BLaER1 (cell line): ENCODE results near the gene TP53TG5.
A peak's percentile ranks its signal among the peaks of the same experiment; 100 is the strongest.
"Not testable (repeated sequence)": the region's sequence is repeated elsewhere in the genome, so short reads cannot be mapped to it uniquely, and the experiment has no call there.

Experiments used
- H3K27ac ChIP-seq: shearing (Covaris generic); formaldehyde crosslinking; 2 replicates; pipeline ENCODE4 v1.8.1; 2022
- H3K27me3 ChIP-seq: shearing (Covaris generic); formaldehyde crosslinking; 2 replicates; pipeline ENCODE4 v1.8.1; 2022
- H3K36me3 ChIP-seq: shearing (Covaris generic); formaldehyde crosslinking; 2 replicates; pipeline ENCODE4 v1.8.1; 2022
- H3K4me1 ChIP-seq: shearing (Covaris generic); formaldehyde crosslinking; 2 replicates; pipeline ENCODE4 v1.8.1; 2022
- H3K4me2 ChIP-seq: shearing (Covaris generic); formaldehyde crosslinking; 2 replicates; pipeline ENCODE4 v1.8.1; 2022
- H3K4me3 ChIP-seq: shearing (Covaris generic); formaldehyde crosslinking; 2 replicates; pipeline ENCODE4 v1.8.1; 2022
- H3K9ac ChIP-seq: shearing (Covaris generic); formaldehyde crosslinking; 2 replicates; pipeline ENCODE4 v1.8.1; 2022
- H3K9me3 ChIP-seq: shearing (Covaris generic); formaldehyde crosslinking; 2 replicates; pipeline ENCODE4 v1.8.1; 2022
- H4K20me1 ChIP-seq: shearing (Covaris generic); formaldehyde crosslinking; 2 replicates; pipeline ENCODE4 v1.8.1; 2022
- Cebpa-rat ChIP-seq: shearing (Covaris generic); IDR thresholded peaks from 2 replicates; pipeline ENCODE4 v1.8.1; 2022

Gene TP53TG5

DNA sequence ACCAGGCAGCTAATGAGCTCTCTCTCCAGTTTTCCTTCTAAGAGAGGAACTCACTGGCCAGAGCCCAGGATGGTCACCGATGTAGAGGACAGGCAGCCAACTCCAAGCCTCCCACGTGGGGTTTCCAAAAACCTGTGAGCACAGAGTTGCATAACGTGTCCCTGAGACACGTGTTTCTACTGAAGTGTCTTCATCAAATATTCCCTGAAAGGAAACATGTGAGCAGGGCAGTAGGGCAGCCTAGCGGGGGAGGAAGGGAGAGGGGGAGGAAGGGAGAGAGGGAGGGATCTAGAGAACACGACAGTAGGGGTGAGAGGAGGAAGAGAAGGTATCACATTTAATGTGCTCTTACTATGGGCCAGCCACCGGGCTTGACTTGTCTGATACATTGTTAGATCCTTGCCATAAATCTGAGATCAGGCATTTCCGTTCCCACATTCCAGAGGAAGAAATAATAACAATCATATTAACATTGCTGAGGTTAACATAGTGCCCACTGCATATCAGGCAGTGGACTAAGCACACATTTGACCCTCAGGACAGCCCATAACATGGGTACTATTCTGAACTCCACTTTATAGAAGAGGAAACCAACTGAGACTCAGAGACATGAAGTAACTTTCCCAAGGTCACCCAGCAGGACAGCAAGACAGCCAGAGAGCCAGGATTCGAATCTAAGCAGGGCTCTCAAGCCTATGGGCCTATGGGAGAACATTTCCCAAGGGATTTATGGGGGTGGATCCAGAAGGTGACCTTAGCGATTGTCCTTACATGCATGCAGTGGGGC lies 19.6 kb downstream of the TP53TG5 start:
- H3K27me3 ChIP-seq = no peaks in the 10 kb centered on the region
- H3K4me2 ChIP-seq = peak overlapping the region; percentile 12; the same call in 1 of the 2 replicates
- no peak overlapping the region for H3K27ac ChIP-seq
- no peak overlapping the region for H3K9ac ChIP-seq
- peaks cover 33% of the 10 kb centered on the region for H3K4me1 ChIP-seq
- H3K4me3 ChIP-seq = no peak overlapping the region
- 0 out of 2 replicates have a peak, but pooled peaks cover under 1% of the 10 kb centered on the region for H4K20me1 ChIP-seq
- TF ChIP-seq Cebpa-rat = no peak
- H3K36me3 ChIP-seq = no peaks in the 10 kb centered on the region
- H3K9me3 ChIP-seq = no peaks in the 10 kb centered on the region

DNA sequence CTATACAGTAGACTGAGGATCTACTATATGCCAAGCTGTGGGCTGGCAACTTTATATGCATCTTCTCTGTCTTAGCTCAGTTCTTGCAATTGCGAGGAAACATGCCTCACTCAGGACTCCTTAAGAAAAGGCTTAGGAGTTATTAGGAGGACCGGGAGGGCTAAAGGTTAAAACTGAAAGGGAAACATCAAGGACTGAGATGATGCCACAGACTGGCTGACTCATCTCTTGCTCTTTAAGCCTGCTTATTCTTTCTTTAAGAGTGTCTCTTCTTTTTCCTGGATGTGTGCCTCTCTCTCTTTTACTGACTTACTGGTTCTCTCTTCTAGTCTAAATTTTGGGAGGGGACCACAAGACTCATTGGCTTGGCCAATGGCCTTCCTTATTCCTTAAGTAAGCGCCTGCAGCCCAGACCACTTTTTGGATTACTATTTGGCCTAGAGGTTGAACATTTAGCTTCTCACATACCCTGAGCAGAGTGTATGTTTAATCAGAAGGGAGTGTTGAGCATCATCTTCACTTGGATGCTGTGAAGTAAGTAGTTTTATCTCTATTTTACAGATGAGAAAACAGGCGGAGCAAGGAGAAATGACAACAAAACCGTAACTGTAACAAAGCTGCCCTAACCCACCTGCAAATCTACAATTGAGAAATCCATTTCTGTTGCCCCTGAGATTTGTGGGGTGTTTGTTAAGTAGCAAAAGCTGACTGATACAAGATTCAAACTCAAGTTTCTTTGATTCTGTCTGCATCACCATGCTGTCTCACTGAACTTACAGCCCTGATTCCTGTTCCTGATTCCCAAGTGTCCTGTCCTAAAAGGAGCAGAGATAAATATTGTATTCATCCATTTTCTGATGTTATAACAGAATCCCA lies 22.7 kb downstream of the TP53TG5 start:
- Histone ChIP-seq H4K20me1 (no peaks in the 10 kb centered on the region), H3K4me1 (peaks cover 9% of the 10 kb centered on the region; the same call in 1 of the 2 replicates), H3K36me3 (no peaks in the 10 kb centered on the region), H3K4me3 (no peak overlapping the region), H3K27me3 (no peaks in the 10 kb centered on the region), H3K9me3 (no peaks in the 10 kb centered on the region), H3K4me2 (no peak overlapping the region), H3K27ac (no peak overlapping the region), H3K9ac (no peak overlapping the region)
- TF ChIP-seq Cebpa-rat = no peak

DNA sequence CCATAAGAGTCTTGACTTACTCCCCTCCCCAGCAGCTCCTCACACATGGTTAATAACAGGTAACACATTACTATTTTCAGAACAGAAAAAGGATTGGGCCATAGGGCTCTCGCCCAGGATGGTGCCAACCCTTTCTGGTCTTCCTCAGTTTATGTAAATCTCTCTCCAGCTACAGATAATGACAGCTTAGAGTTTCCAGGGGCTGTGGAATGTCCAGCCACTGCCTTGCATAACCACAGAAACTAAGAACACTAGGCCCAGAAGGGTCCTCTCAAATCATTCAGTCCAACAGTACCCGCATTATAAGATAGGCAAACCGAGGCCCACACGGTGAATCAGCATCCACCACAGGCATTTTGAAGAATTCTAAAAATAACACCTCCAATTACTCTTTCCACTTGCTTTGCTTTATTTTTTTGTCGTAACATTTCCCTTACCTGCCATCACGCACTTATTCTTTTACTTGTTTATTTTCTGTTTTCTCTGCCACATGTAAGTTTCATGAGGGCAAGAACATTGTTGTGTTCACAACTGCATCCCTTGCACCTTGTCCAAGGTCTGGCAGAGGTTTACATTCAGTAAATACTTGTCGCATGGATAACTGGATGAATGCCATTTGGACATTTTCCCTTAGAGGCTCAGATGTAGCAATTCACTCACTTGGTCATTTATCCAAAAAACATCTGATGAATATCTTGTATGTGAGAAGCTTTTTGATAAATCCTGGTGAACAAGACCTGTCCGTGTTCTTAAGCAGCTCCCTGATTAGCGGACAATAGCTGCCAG lies 23.5 kb downstream of the TP53TG5 start:
- TF ChIP-seq Cebpa-rat = no peak
- no peaks in the 10 kb centered on the region for H4K20me1 ChIP-seq
- no peak overlapping the region for H3K27ac ChIP-seq
- no peaks in the 10 kb centered on the region for H3K9me3 ChIP-seq
- H3K27me3 ChIP-seq = no peaks in the 10 kb centered on the region
- no peaks in the 10 kb centered on the region for H3K36me3 ChIP-seq
- no peak overlapping the region for H3K4me3 ChIP-seq
- peaks cover 8% of the 10 kb centered on the region; the same call in 1 of the 2 replicates for H3K4me1 ChIP-seq
- H3K4me2 ChIP-seq = no peak overlapping the region
- H3K9ac ChIP-seq = no peak overlapping the region

DNA sequence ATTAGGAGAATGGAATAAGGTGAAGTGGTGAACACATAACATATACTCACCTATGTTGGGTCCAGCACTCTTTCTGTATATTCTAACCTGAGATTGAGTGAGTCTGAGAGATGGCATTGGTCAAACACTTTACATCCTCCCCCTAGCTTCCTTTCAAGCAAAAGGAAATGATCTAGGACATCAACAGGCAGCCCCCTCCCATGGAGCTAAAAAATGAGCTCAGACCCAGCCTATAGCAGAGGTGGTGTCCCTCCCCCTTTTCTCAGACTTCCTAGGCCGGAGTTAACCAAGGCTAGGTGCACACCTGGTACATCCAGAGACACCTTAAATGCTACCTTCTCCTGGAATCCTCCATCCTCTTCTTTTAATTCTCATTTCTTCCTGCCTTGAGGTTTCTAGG lies 24.4 kb downstream of the TP53TG5 start:
- Histone ChIP-seq H3K27ac (no peak overlapping the region), H3K4me2 (no peak overlapping the region), H3K9ac (no peak overlapping the region), H3K36me3 (no peaks in the 10 kb centered on the region), H3K4me3 (no peak overlapping the region), H3K4me1 (peaks cover 8% of the 10 kb centered on the region; the same call in 1 of the 2 replicates), H4K20me1 (no peaks in the 10 kb centered on the region), H3K27me3 (no peaks in the 10 kb centered on the region), H3K9me3 (no peaks in the 10 kb centered on the region)
- TF ChIP-seq Cebpa-rat = no peak

DNA sequence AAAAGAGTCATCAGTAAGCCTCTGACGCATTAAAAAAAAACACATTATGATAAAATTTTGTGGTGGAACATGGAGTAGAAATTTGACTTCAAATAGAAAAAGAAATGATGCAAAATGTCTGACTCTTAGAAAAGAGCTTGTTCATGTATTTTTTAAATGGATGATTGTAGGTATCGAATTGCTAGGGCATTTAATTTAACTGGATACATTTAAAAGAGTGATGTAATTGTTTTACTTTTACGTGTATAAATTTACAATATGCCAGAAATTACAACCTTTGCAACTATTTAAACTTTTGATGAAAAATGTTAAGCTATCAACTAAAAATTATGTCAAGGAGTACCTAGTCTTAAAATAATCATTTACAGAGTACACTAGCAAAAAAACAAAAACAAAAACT lies 25.4 kb downstream of the TP53TG5 start:
- Histone ChIP-seq H4K20me1 (no peaks in the 10 kb centered on the region), H3K27ac (no peak overlapping the region), H3K4me3 (no peak overlapping the region), H3K4me1 (peaks cover 8% of the 10 kb centered on the region), H3K9ac (no peak overlapping the region), H3K36me3 (no peaks in the 10 kb centered on the region), H3K4me2 (no peak overlapping the region), H3K27me3 (0 out of 2 replicates have a peak, but pooled peaks cover 1% of the 10 kb centered on the region), H3K9me3 (no peaks in the 10 kb centered on the region)
- TF ChIP-seq Cebpa-rat = no peak

DNA sequence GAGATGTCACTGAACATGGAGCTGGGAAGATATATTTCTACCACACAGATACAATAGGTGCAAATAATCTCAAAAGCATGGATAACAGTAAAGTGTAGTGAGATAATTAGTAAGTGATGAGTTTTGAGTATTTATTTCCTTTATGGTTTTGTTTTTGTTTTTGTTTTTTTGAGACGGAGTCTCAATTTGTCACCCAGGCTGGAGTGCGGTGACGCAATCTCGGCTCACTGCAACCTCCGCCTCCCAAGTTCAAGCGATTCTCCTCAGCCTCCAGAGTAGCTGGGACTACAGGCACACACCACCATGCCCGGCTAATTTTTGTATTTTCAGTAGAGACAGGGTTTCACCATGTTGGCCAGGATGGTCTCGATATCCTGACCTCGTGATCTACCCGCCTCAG lies 27.3 kb downstream of the TP53TG5 start:
- not testable (repeated sequence) for H4K20me1 ChIP-seq, H3K36me3 ChIP-seq, H3K4me2 ChIP-seq, H3K27ac ChIP-seq, H3K4me3 ChIP-seq, H3K9me3 ChIP-seq, H3K9ac ChIP-seq
- Histone ChIP-seq H3K27me3 (peaks cover 17% of the 10 kb centered on the region; the same call in 1 of the 2 replicates), H3K4me1 (peaks cover 27% of the 10 kb centered on the region)

DNA sequence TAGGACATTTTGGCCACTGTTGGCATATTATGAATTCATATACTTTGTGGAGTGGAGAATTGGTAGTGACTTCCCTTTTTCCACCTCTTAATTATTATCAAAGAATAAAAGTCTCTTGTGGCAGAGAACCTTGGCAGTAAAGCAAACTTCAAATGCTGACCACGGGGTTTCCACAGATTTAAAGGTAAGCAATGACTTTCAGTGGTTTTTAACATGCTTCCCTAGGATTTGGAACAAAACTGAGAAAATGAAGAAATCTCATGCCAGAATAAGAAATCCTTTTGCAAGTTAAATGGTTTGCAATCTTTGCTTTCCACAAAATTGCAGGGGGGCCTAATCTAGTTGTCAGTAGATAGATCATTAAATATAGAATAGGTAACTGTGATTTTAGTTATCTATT lies 27.9 kb downstream of the TP53TG5 start:
- Histone ChIP-seq H3K9me3 (no peaks in the 10 kb centered on the region), H3K36me3 (no peaks in the 10 kb centered on the region), H3K9ac (no peak overlapping the region), H3K4me3 (no peak overlapping the region), H3K27me3 (peaks cover 21% of the 10 kb centered on the region), H4K20me1 (no peaks in the 10 kb centered on the region), H3K27ac (no peak overlapping the region), H3K4me1 (peaks cover 33% of the 10 kb centered on the region), H3K4me2 (no peak overlapping the region)
- no peak for TF ChIP-seq Cebpa-rat

DNA sequence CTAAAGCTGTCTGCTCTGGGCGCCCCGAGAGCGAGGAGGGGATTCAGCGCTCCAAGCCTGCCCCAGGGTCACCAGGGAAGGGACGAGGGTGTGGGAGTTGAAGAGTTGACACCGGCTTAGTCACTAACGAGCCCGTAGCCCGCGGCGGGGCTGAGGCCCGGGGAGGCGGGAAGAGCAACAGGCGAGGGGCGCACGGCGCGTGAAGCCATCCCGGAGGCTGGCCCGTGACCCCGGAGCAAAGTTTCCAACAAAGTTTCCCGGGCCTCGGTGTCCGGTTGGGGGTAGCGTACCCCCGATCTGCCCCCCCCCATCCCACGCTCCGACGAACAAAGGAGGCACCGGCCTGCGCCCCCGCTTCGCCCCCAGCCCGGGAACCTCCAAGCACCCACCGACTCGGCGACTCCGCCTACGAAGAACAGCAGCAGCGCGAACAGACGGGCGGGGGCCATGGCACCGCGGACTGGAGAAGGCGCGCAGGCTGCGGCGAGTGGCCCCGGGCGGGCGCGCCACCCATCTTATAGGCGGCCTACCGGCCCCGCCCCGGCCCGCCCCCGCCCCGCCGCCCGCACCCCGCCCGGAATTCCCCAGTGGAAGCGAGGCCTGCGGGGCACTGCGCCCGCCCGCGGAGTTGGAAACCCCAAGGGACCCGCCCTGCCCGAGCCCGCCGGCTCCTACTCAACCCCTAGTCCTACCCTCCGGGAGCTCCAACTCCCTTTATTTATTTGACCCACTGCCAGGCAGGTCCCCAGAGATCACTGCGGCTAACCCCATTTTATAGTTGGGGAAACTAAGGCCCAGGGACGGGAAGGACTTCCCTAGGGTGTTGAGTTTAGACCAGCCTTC lies 30.0 kb downstream of the TP53TG5 start, which contains the start of gene SDC4:
SDC4 (minus strand) TSS at position 489 of the 843 bp plus-strand sequence; CDS start at position 449, 40 bp downstream.
- peak within 1 kb of the TSS; percentile 99 for H3K4me2 ChIP-seq
- H3K27me3 ChIP-seq = peaks cover 23% of the 10 kb centered on the region
- peak within 1 kb of the TSS; percentile 35; the same call in 1 of the 2 replicates for H3K27ac ChIP-seq
- H3K36me3 ChIP-seq = no peaks in the 10 kb centered on the region
- no peak for TF ChIP-seq Cebpa-rat
- no peaks in the 10 kb centered on the region for H3K9me3 ChIP-seq
- peak within 1 kb of the TSS; percentile 67 for H3K4me3 ChIP-seq
- peaks cover 47% of the 10 kb centered on the region for H3K4me1 ChIP-seq
- H4K20me1 ChIP-seq = no peaks in the 10 kb centered on the region
- H3K9ac ChIP-seq = peak within 1 kb of the TSS; percentile 69
